GM12891 (cell line): ENCODE measurements around the gene AP2A1.
A peak's percentile ranks its signal among the peaks of the same experiment; 100 is the strongest.

ENCODE experiments used
- DNase-seq: peaks from one replicate; pipeline ENCODE4 v3.0.0; 2011; ENCODE audit warnings: low spot score; ENCODE audit not compliant: insufficient read length
- FAIRE-seq: peaks from 2 replicates; lab custom pipeline; 2011; peaks lifted over from hg19 to GRCh38; lab: Jason Lieb, UNC
- PAX5 ChIP-seq: IDR thresholded peaks from 2 replicates; pipeline ENCODE4 v1.6.1; 2011; ENCODE audit warnings: low read length, moderate library complexity, mild to moderate bottlenecking; ENCODE audit not compliant: insufficient read depth, severe bottlenecking
- POLR2A ChIP-seq: IDR thresholded peaks from 2 replicates; pipeline ENCODE4 v1.6.1; 2011; ENCODE audit warnings: low read depth, low read length, control low read depth
- POLR2AphosphoS5 ChIP-seq: IDR thresholded peaks from 2 replicates; pipeline ENCODE4 v1.6.1; 2011; ENCODE audit warnings: low read depth, low read length, control low read depth
- POU2F2 ChIP-seq: IDR thresholded peaks from 2 replicates; pipeline ENCODE4 v1.6.1; 2011; ENCODE audit warnings: low read depth, mild to moderate bottlenecking, control low read depth, low read length, moderate library complexity
- SPI1 ChIP-seq: IDR thresholded peaks from 2 replicates; pipeline ENCODE4 v1.6.1; 2011; ENCODE audit warnings: low read depth, low read length, control low read depth
- TAF1 ChIP-seq: IDR thresholded peaks from 2 replicates; pipeline ENCODE4 v1.6.1; 2011; ENCODE audit warnings: low read depth, low read length, control low read depth

Gene AP2A1

GRCh38 chr19:49764341-49764740 lies 2.5 kb upstream of the AP2A1 start:
- TF ChIP-seq POU2F2 (no peak), POLR2A (no peak), POLR2AphosphoS5 (no peak), TAF1 (no peak), PAX5 (no peak), SPI1 (no peak)
- DNase-seq (no peak), FAIRE-seq (no peak)

- TF ChIP-seq POLR2A (peak; percentile 85), SPI1 (peak; percentile 82), POLR2AphosphoS5 (peak; percentile 71), PAX5 (no peak), TAF1 (no peak; the same call in 1 of the 2 replicates)
- DNase-seq (peak; percentile 99), FAIRE-seq (peak; percentile 100)
Measured at GRCh38 chr19:49766007-49766929, 533 bp upstream of the AP2A1 start.

- DNase-seq (no peak), FAIRE-seq (no peak)
- TF ChIP-seq POLR2AphosphoS5: no peak
- no peak for TF ChIP-seq SPI1
- TF ChIP-seq POLR2A: no peak
- no peak for TF ChIP-seq POU2F2
- TF ChIP-seq PAX5: no peak
- no peak for TF ChIP-seq TAF1
Measured at GRCh38 chr19:49767381-49767780, 580 bp downstream of the AP2A1 start.

GRCh38 chr19:49767967-49768581 lies 1.3 kb downstream of the AP2A1 start:
- TF ChIP-seq TAF1 (no peak), SPI1 (no peak), POLR2A (no peak)
- FAIRE-seq: no peak
- no peak for DNase-seq

- no peak for TF ChIP-seq PAX5
- no peak for TF ChIP-seq POU2F2
- TF ChIP-seq SPI1: no peak
- TF ChIP-seq POLR2AphosphoS5: no peak
- no peak for TF ChIP-seq POLR2A
- no peak for TF ChIP-seq TAF1
- DNase-seq: no peak
- no peak for FAIRE-seq
Measured at GRCh38 chr19:49770529-49770928, 3.7 kb downstream of the AP2A1 start.

- TF ChIP-seq POU2F2 (no peak), POLR2AphosphoS5 (no peak), TAF1 (no peak), PAX5 (no peak)
- no peak for DNase-seq
- FAIRE-seq: no peak
Measured at GRCh38 chr19:49771674-49772139, 4.9 kb downstream of the AP2A1 start.

GRCh38 chr19:49772850-49773432 lies 6.1 kb downstream of the AP2A1 start:
- FAIRE-seq: no peak

GRCh38 chr19:49773663-49774350 lies 7.0 kb downstream of the AP2A1 start:
- no peak for FAIRE-seq
- DNase-seq: no peak
- TF ChIP-seq POLR2AphosphoS5: no peak
- no peak for TF ChIP-seq TAF1

More at GRCh38 chr19:49772850-49773432, 6.1 kb downstream of the AP2A1 start:
- TF ChIP-seq SPI1: no peak
- TF ChIP-seq POLR2AphosphoS5: no peak
- no peak for TF ChIP-seq POU2F2
- no peak for TF ChIP-seq PAX5
- no peak for TF ChIP-seq POLR2A
- no peak for TF ChIP-seq TAF1
- no peak for DNase-seq

- TF ChIP-seq POLR2A (no peak), POLR2AphosphoS5 (no peak), TAF1 (no peak), SPI1 (no peak)
- FAIRE-seq: no peak
- no peak for DNase-seq
Measured at GRCh38 chr19:49774969-49775368, 8.2 kb downstream of the AP2A1 start.
